K562 (cell line): ENCODE measurements around the gene APOL4. TPM values are rescaled to one million over a fixed set of nuclear protein-coding genes. Genes with fewer than 3 reads are reported as not detected.

Experiments
- CREB5 ChIP-seq: fragments of 250-450 bp; sonication (Bioruptor Pico); IDR thresholded peaks from 2 replicates; pipeline ENCODE4 v1.5.0; 2020; ENCODE audit warnings: mild to moderate bottlenecking
- CREBBP ChIP-seq: IDR thresholded peaks from one replicate; pipeline ENCODE4 v1.6.1; 2012; ENCODE audit warnings: low read depth, mild to moderate bottlenecking, control low read depth, inconsistent platforms, low read length
- EGR1 ChIP-seq: fragments of 450-650 bp; conservative IDR thresholded peaks from 2 replicates; pipeline ENCODE4 v1.6.1; 2017; ENCODE audit warnings: mild to moderate bottlenecking
- ESRRB ChIP-seq: fragments of 250-450 bp; sonication (Bioruptor Pico); IDR thresholded peaks from 2 replicates; pipeline ENCODE4 v1.5.0; 2020; ENCODE audit warnings: mild to moderate bottlenecking, moderate library complexity, borderline replicate concordance
- ETS1 ChIP-seq: conservative IDR thresholded peaks from 2 replicates; pipeline ENCODE4 v1.6.1; 2011; ENCODE audit warnings: low read depth, mild to moderate bottlenecking, low read length; ENCODE audit not compliant: control insufficient read depth
- FOS ChIP-seq: IDR thresholded peaks from 3 replicates; pipeline ENCODE4 v1.6.1; 2011; ENCODE audit not compliant: insufficient read length; ENCODE audit errors: extremely low read depth
- FOXM1 ChIP-seq, 2 experiments: fragments of 450-650 bp in 1 of 2; sonication (generic) in 1 of 2; formaldehyde crosslinking in 1 of 2; IDR thresholded peaks; 2 replicates each; pipeline versions ENCODE4 v1.6.1 to v1.9.0; 2017 to 2022; ENCODE audit warnings: low read depth in 2 of 2, mild to moderate bottlenecking in 2 of 2, missing genetic modification reagents in 1 of 2, moderate library complexity in 1 of 2
- L3MBTL2 ChIP-seq: fragments of 450-650 bp; IDR thresholded peaks from 2 replicates; pipeline ENCODE4 v1.6.1; 2016; ENCODE audit warnings: mild to moderate bottlenecking, moderate library complexity
- MYBL2 ChIP-seq, 2 experiments: fragments of 450-650 bp in 1 of 2; sonication (generic) in 1 of 2; formaldehyde crosslinking in 1 of 2; IDR thresholded peaks; 2 replicates each; pipeline versions ENCODE4 v1.6.1 to v1.8.1; 2017 to 2022; ENCODE audit warnings: borderline replicate concordance in 1 of 2, inconsistent platforms in 1 of 2, low read depth in 1 of 2, mild to moderate bottlenecking in 1 of 2, missing genetic modification reagents in 1 of 2, moderate library complexity in 1 of 2
- NFE2 ChIP-seq: IDR thresholded peaks from 2 replicates; pipeline ENCODE4 v1.6.1; 2014; ENCODE audit warnings: antibody characterized with exemption, low read depth
- NRF1 ChIP-seq, 2 experiments: fragments of 450-650 bp; IDR thresholded peaks in 1 of 2; conservative IDR thresholded peaks in 1 of 2; 2 replicates each; pipeline ENCODE4 v1.6.1; 2014; ENCODE audit warnings: mild to moderate bottlenecking in 2 of 2
- PTTG1 ChIP-seq: fragments of 450-650 bp; IDR thresholded peaks from 2 replicates; pipeline ENCODE4 v1.6.1; 2016; ENCODE audit warnings: low read depth, mild to moderate bottlenecking, missing genetic modification characterization, missing compliant biosample characterization
- RUNX1 ChIP-seq: sonication (generic); IDR thresholded peaks from 2 replicates; pipeline ENCODE4 v1.6.1; 2016; ENCODE audit warnings: antibody characterized with exemption, low read depth
- SNAPC5 ChIP-seq: fragments of 250-450 bp; sonication (Bioruptor Pico); IDR thresholded peaks from 2 replicates; pipeline ENCODE4 v1.8.0; 2021; ENCODE audit warnings: moderate library complexity, mild to moderate bottlenecking, inconsistent platforms
- TCFL5 ChIP-seq: fragments of 250-450 bp; sonication (Bioruptor Pico); conservative IDR thresholded peaks from 2 replicates; pipeline ENCODE4 v1.6.1; 2021; ENCODE audit warnings: mild to moderate bottlenecking, moderate library complexity, matching md5 sums
- U2AF2 ChIP-seq: fragments of 200-400 bp; formaldehyde crosslinking; optimal IDR thresholded peaks from 2 replicates; pipeline ENCODE3; 2017; ENCODE audit warnings: low read depth, mild to moderate bottlenecking, low read length
- ZKSCAN1 ChIP-seq: fragments of 150-350 bp; IDR thresholded peaks from 2 replicates; pipeline ENCODE4 v1.6.1; 2016; ENCODE audit warnings: low read depth, low read length
- ZNF134 ChIP-seq: fragments of 250-450 bp; sonication (Bioruptor Pico); conservative IDR thresholded peaks from 2 replicates; pipeline ENCODE4 v1.4.0; 2020
- ZNF311 ChIP-seq: fragments of 250-450 bp; sonication (Bioruptor Pico); IDR thresholded peaks from 2 replicates; pipeline ENCODE4 v1.4.0; 2020; ENCODE audit warnings: mild to moderate bottlenecking, moderate library complexity
- ZNF512 ChIP-seq: IDR thresholded peaks from 2 replicates; pipeline ENCODE4 v1.6.1; 2016; ENCODE audit warnings: missing genetic modification characterization, missing compliant biosample characterization
- ZNF639 ChIP-seq, 2 experiments: fragments of 200-800 bp in 1 of 2; sonication (Bioruptor generic) in 1 of 2; sonication (generic) in 1 of 2; formaldehyde crosslinking in 1 of 2; IDR thresholded peaks in 1 of 2; conservative IDR thresholded peaks in 1 of 2; 2 replicates each; pipeline versions ENCODE4 v1.5.0 to v1.6.1; 2016 to 2020; ENCODE audit warnings: missing compliant biosample characterization in 1 of 2, missing genetic modification characterization in 1 of 2, missing genetic modification reagents in 1 of 2
- ZNF764 ChIP-seq: fragments of 250-450 bp; sonication (Bioruptor Pico); IDR thresholded peaks from 2 replicates; pipeline ENCODE4 v1.4.0; 2020; ENCODE audit warnings: low read depth, mild to moderate bottlenecking, moderate library complexity
- polyA plus RNA-seq, 8 experiments: library from polyadenylated mRNA; depleted of rRNA in 4 of 8; stranded (reverse) in 5 of 8; unstranded in 3 of 8; fragments of >200 nt; fragmentation: Nextera tagmentation in 2 of 8; fragmentation: Illumina TruSeq in 1 of 8; extraction: Ambion mirVana in 2 of 8; extraction: Trizol in 1 of 8; gene quantifications; 2 replicates each; pipeline versions ENCODE4 v1.2.1 to v1.2.3, GENCODE V29; 2011 to 2014; ENCODE audit warnings: inconsistent platforms in 1 of 8, missing spikeins in 1 of 8
- total RNA-seq, 7 experiments: library from RNA; depleted of rRNA in 6 of 7; stranded (reverse); fragments of >200 nt in 6 of 7; fragmentation: Illumina TruSeq in 2 of 7; extraction: Trizol in 2 of 7; gene quantifications; 2 replicates each; pipeline versions ENCODE4 v1.2.1 to v1.2.3, GENCODE V29; 2011 to 2021; ENCODE audit warnings: low replicate concordance in 1 of 7

APOL4 gene
- total and polyA plus RNA-seq, 9 of the 15 experiments (the other 6 are each of a cell fraction or from before 2014, with no cell fraction given), result 6.5 to 15.0 (median 9.8) TPM

GRCh38 chr22:36201630-36202319, at the start of gene APOL4 (continued):
- TF ChIP-seq EGR1, result peak; percentile 42; the same call in 1 of the 2 replicates
- no peak for TF ChIP-seq ZNF134 (CRISPR knock-in tag)
- TF ChIP-seq ZNF764 (CRISPR knock-in tag), result no peak
- TF ChIP-seq ZNF512 (tag), result no peak
- no peak for TF ChIP-seq ESRRB (CRISPR knock-in tag)
- TF ChIP-seq ZNF311 (CRISPR knock-in tag), result no peak
- TF ChIP-seq CREBBP, result no peak
- TF ChIP-seq FOXM1 (IDR thresholded peaks at IDR 0.05; ENCODE audit: low read depth), result no peak
- TF ChIP-seq FOXM1 (CRISPR knock-in tag; IDR thresholded peaks at IDR 0.05; ENCODE audit: low read depth), result no peak
- TF ChIP-seq TCFL5, result no peak
- TF ChIP-seq PTTG1, result no peak
- peak; percentile 76 for TF ChIP-seq L3MBTL2
- TF ChIP-seq NFE2, result peak; percentile 70
- no peak for TF ChIP-seq NRF1 (conservative IDR thresholded peaks at IDR 0.05 in 1 of 2, IDR thresholded peaks at IDR 0.05 in 1 of 2)
- no peak for TF ChIP-seq SNAPC5 (CRISPR knock-in tag)
- TF ChIP-seq ZKSCAN1, result 0 out of 2 replicates have a peak, but pooled peaks have one; percentile 13
- no peak for TF ChIP-seq ETS1
- TF ChIP-seq MYBL2 (IDR thresholded peaks at IDR 0.05; ENCODE audit: low read depth), result no peak
- TF ChIP-seq MYBL2 (CRISPR knock-in tag; IDR thresholded peaks at IDR 0.05; ENCODE audit: borderline replicate concordance), result no peak
- no peak for TF ChIP-seq RUNX1
- TF ChIP-seq FOS, result no peak
- TF ChIP-seq ZNF639 (CRISPR knock-in tag; conservative IDR thresholded peaks at IDR 0.05 in 1 of 2, IDR thresholded peaks at IDR 0.05 in 1 of 2), result no peak
- TF ChIP-seq U2AF2, result no peak
- no peak for TF ChIP-seq CREB5 (CRISPR knock-in tag)
